SK-N-SH (cell line): ENCODE data around the gene EVC2. TPM values are rescaled to one million over a fixed set of nuclear protein-coding genes. Genes with fewer than 3 reads are reported as not detected.

ENCODE experiments used
- CTCF ChIA-PET: fragments of 300-600, 350-600 bp; formaldehyde crosslinking; extraction: SDS; loops from one replicate; lab custom pipeline; 2021; lab: Yijun Ruan, JAX
- POLR2A ChIA-PET: fragments of 350-600 bp; sonication (Branson Sonifier 250); formaldehyde crosslinking; extraction: SDS; loops from one replicate; lab custom pipeline; 2020; ENCODE audit warnings: antibody characterized with exemption, inconsistent platforms; lab: Yijun Ruan, JAX
- DNase-seq: peaks from one replicate; pipeline ENCODE4 v3.0.0; 2012
- H2AFZ ChIP-seq: fragments of 200-600 bp; sonication (generic); 2 replicates; pipeline ENCODE4 v1.8.1; 2016; ENCODE audit warnings: antibody characterized with exemption, mild to moderate bottlenecking, low read depth
- H3F3A ChIP-seq: fragments of 200-600 bp; sonication (generic); replicated peaks from 2 replicates; pipeline ENCODE3; 2016; ENCODE audit warnings: antibody characterized with exemption, mild to moderate bottlenecking; ENCODE audit not compliant: insufficient read depth
- H3K27ac ChIP-seq, 2 experiments: fragments of 200-500 bp in 1 of 2; fragments of 200-600 bp in 1 of 2; sonication (Bioruptor generic) in 1 of 2; sonication (generic), shearing (Covaris generic) in 1 of 2; 2 replicates each; pipeline versions ENCODE4 v1.5.1 to v1.6.1; 2014 to 2016; ENCODE audit warnings: low read depth in 2 of 2, inconsistent platforms in 1 of 2, low read length in 1 of 2, mild to moderate bottlenecking in 1 of 2, mixed read lengths in 1 of 2
- H3K27me3 ChIP-seq: fragments of 200-600 bp; sonication (generic), shearing (Covaris generic); 2 replicates; pipeline ENCODE4 v1.6.1; 2016; ENCODE audit warnings: mixed run types; ENCODE audit not compliant: insufficient read depth
- H3K36me3 ChIP-seq, 2 experiments: fragments of 200-500 bp in 1 of 2; fragments of 200-600 bp in 1 of 2; sonication (Bioruptor generic) in 1 of 2; sonication (generic) in 1 of 2; replicated peaks in 1 of 2; 2 replicates each; pipeline versions ENCODE3 to v1.5.1; 2014 to 2016; ENCODE audit warnings: low read length in 1 of 2, mild to moderate bottlenecking in 1 of 2; ENCODE audit not compliant: insufficient read depth in 2 of 2, control insufficient read depth in 1 of 2
- H3K4me1 ChIP-seq, 2 experiments: fragments of 200-500 bp in 1 of 2; fragments of 200-600 bp in 1 of 2; sonication (Bioruptor generic) in 1 of 2; sonication (generic), shearing (Covaris generic) in 1 of 2; 2 replicates each; pipeline versions ENCODE4 v1.5.1 to v1.6.1; 2014 to 2016; ENCODE audit warnings: low read depth in 1 of 2, low read length in 1 of 2, mixed run types in 1 of 2; ENCODE audit not compliant: insufficient read depth in 2 of 2, control insufficient read depth in 1 of 2
- H3K4me2 ChIP-seq: fragments of 200-600 bp; sonication (generic), shearing (Covaris generic); 2 replicates; pipeline ENCODE4 v1.6.1; 2017; ENCODE audit warnings: mixed run types
- H3K4me3 ChIP-seq, 2 experiments: fragments of 200-500 bp in 1 of 2; fragments of 200-600 bp in 1 of 2; sonication (Bioruptor generic) in 1 of 2; sonication (generic), shearing (Covaris generic) in 1 of 2; 2 replicates each; pipeline versions ENCODE4 v1.5.1 to v1.8.1; 2014 to 2016; ENCODE audit warnings: low read depth in 2 of 2, inconsistent platforms in 1 of 2, low read length in 1 of 2, mild to moderate bottlenecking in 1 of 2, mixed read lengths in 1 of 2, moderate library complexity in 1 of 2
- H3K79me2 ChIP-seq: fragments of 200-600 bp; sonication (generic); 2 replicates; pipeline ENCODE4 v1.8.1; 2017; ENCODE audit warnings: mild to moderate bottlenecking; ENCODE audit not compliant: insufficient read depth
- H3K9ac ChIP-seq: fragments of 200-600 bp; sonication (generic); 2 replicates; pipeline ENCODE4 v1.6.1; 2017; ENCODE audit warnings: mixed run types
- H3K9me2 ChIP-seq: fragments of 200-600 bp; sonication (generic); 2 replicates; pipeline ENCODE4 v1.6.1; 2017; ENCODE audit warnings: mixed run types
- H3K9me3 ChIP-seq: fragments of 200-600 bp; sonication (generic); 2 replicates; pipeline ENCODE4 v1.6.1; 2017; ENCODE audit warnings: mixed run types, mild to moderate bottlenecking, moderate library complexity
- H4K20me1 ChIP-seq: fragments of 200-600 bp; sonication (generic); 2 replicates; pipeline ENCODE4 v1.6.1; 2017; ENCODE audit warnings: mild to moderate bottlenecking, mixed run types; ENCODE audit not compliant: insufficient read depth
- ELF1 ChIP-seq: IDR thresholded peaks from 2 replicates; pipeline ENCODE4 v1.4.0; 2012
- FOXM1 ChIP-seq: IDR thresholded peaks from 2 replicates; pipeline ENCODE4 v1.4.0; 2012; ENCODE audit warnings: low read depth, mild to moderate bottlenecking
- GABPA ChIP-seq: IDR thresholded peaks from 2 replicates; pipeline ENCODE4 v1.4.0; 2012; ENCODE audit warnings: low read depth, mild to moderate bottlenecking
- GATA2 ChIP-seq: sonication (generic); formaldehyde crosslinking; IDR thresholded peaks from 2 replicates; pipeline ENCODE4 v1.5.0; 2020; ENCODE audit warnings: mild to moderate bottlenecking, missing genetic modification reagents
- JUND ChIP-seq: IDR thresholded peaks from 2 replicates; pipeline ENCODE4 v1.4.0; 2012
- NFIC ChIP-seq: IDR thresholded peaks from 2 replicates; pipeline ENCODE4 v1.4.0; 2012; ENCODE audit warnings: borderline replicate concordance
- RAD21 ChIP-seq: IDR thresholded peaks from 2 replicates; pipeline ENCODE4 v1.6.1; 2012; ENCODE audit warnings: mild to moderate bottlenecking, low read length
- RCOR1 ChIP-seq: fragments of 150-350 bp; IDR thresholded peaks from 2 replicates; pipeline ENCODE4 v1.6.1; 2017; ENCODE audit warnings: antibody characterized with exemption, low read length
- RXRA ChIP-seq: IDR thresholded peaks from 2 replicates; pipeline ENCODE4 v1.4.0; 2012; ENCODE audit warnings: low read depth, mild to moderate bottlenecking, borderline replicate concordance
- SIN3A ChIP-seq: IDR thresholded peaks from 2 replicates; pipeline ENCODE4 v1.6.1; 2012; ENCODE audit warnings: low read depth, mild to moderate bottlenecking, low read length, moderate library complexity, borderline replicate concordance
- SMC3 ChIP-seq: IDR thresholded peaks from 2 replicates; pipeline ENCODE4 v1.6.1; 2012; ENCODE audit warnings: low read depth, low read length, improper control_type of control experiment
- TAF1 ChIP-seq: IDR thresholded peaks from 2 replicates; pipeline ENCODE4 v1.6.1; 2012; ENCODE audit warnings: low read depth, mild to moderate bottlenecking, low read length, moderate library complexity, borderline replicate concordance
- ZBTB33 ChIP-seq: IDR thresholded peaks from 2 replicates; pipeline ENCODE4 v1.4.0; 2012; ENCODE audit warnings: low read depth, borderline replicate concordance
- WGBS: methylation state at CpG from one replicate; pipeline ENCODE4 v1.1.6; 2017; ENCODE audit warnings: low lambda C conversion rate; 5-methylcytosine and 5-hydroxymethylcytosine counted together
- polyA plus RNA-seq, 3 experiments: library from polyadenylated mRNA; depleted of rRNA; stranded (reverse); fragments of >200 nt; gene quantifications; 2 replicates each; pipeline ENCODE4 v1.2.3, GENCODE V29; 2012
- TF ChIP-seq, protein P1 (sequence below): IDR thresholded peaks from 2 replicates; pipeline ENCODE4 v1.4.0; 2012; ENCODE audit warnings: low read depth
- TF ChIP-seq, protein P2 (sequence below): fragments of 150-350 bp; IDR thresholded peaks from 2 replicates; pipeline ENCODE4 v1.6.1; 2017; ENCODE audit warnings: antibody characterized with exemption, low read length, low read depth, borderline replicate concordance

The EVC2 gene
- polyA plus RNA-seq, 1 of the 3 experiments (the other 2 are of a cell fraction) = not detected

GRCh38 chr4:5738061-5738460 lies 29.7 kb upstream of the EVC2 start:
- WGBS = 97% methylated on average over 2 of the region's 2 CpGs
- no peaks in the 10 kb centered on the region for H3K9me2 ChIP-seq
- H3K27me3 ChIP-seq = no peaks in the 10 kb centered on the region
- no peak overlapping the region for H3K4me3 ChIP-seq
- no peak overlapping the region for H3K27ac ChIP-seq
- H3K36me3 ChIP-seq = peaks cover 20 to 28% of the 10 kb centered on the region in 2 experiments
- no peaks in the 10 kb centered on the region for H4K20me1 ChIP-seq
- POLR2A ChIA-PET = no interaction called here
- H3K79me2 ChIP-seq = no peaks in the 10 kb centered on the region
- no peak for TF ChIP-seq RCOR1
- TF ChIP-seq, all 33 proteins: peak for 0
- H2AFZ ChIP-seq = no peak overlapping the region
- H3K9ac ChIP-seq = no peak overlapping the region
- CTCF ChIA-PET = interaction anchor here (1.3 to 1.4 kb wide), 2 partner anchors 8 to 16 kb away, joined by 3 to 4 read pairs; no protein-coding TSS in a partner anchor
- H3K9me3 ChIP-seq = no peaks in the 10 kb centered on the region
- no peak overlapping the region for H3K4me2 ChIP-seq
- DNase-seq = no peak
- no peaks in the 10 kb centered on the region for H3F3A ChIP-seq
- H3K4me1 ChIP-seq = no peaks in the 10 kb centered on the region

DNA sequence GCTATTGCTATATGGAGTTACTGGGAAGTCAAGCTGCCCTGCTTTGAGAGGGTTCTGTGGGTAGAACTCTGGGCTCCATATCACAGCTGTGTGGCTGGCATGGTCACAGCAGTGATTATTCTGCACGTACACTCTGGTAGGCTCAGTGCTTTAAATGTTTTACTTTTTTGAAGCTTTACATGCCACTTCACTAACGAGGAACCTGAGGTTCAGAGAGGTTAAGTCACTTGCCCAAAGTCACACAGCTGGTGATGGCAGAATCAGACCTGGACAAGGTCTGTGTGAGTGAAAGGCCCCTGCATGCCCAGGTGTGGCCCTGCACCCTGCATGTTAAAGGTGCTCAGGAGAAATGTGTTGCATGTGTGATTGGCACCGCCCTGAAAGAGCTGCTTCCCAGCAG lies 27.1 kb upstream of the EVC2 start:
- ChIA-PET CTCF (interaction anchor here (0.8 to 1.6 kb wide), 2 partner anchors 25 to 336 kb away, joined by 4 to 5 read pairs; partner anchors contain the start of gene EVC), POLR2A (no interaction called here)
- H4K20me1 ChIP-seq = no peaks in the 10 kb centered on the region
- DNase-seq = no peak
- no peaks in the 10 kb centered on the region for H3K9me2 ChIP-seq
- no peaks in the 10 kb centered on the region for H3K79me2 ChIP-seq
- peaks cover 11 to 30% of the 10 kb centered on the region in 2 experiments for H3K36me3 ChIP-seq
- H3K4me3 ChIP-seq = no peak overlapping the region
- H3K27me3 ChIP-seq = no peaks in the 10 kb centered on the region
- TF ChIP-seq, protein P1, sequence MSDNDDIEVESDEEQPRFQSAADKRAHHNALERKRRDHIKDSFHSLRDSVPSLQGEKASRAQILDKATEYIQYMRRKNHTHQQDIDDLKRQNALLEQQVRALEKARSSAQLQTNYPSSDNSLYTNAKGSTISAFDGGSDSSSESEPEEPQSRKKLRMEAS = no peak
- TF ChIP-seq ELF1 (no peak), FOXM1 (no peak), ZBTB33 (no peak), NFIC (no peak), RCOR1 (no peak), RXRA (no peak), GATA2 (no peak), TAF1 (no peak), RAD21 (no peak), JUND (no peak), SIN3A (no peak), GABPA (no peak), SMC3 (no peak)
- TF ChIP-seq, protein P2, sequence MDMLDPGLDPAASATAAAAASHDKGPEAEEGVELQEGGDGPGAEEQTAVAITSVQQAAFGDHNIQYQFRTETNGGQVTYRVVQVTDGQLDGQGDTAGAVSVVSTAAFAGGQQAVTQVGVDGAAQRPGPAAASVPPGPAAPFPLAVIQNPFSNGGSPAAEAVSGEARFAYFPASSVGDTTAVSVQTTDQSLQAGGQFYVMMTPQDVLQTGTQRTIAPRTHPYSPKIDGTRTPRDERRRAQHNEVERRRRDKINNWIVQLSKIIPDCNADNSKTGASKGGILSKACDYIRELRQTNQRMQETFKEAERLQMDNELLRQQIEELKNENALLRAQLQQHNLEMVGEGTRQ = no peak
- H3K4me1 ChIP-seq = no peaks in the 10 kb centered on the region
- no peaks in the 10 kb centered on the region for H3K9me3 ChIP-seq
- H2AFZ ChIP-seq = no peak overlapping the region
- H3F3A ChIP-seq = no peaks in the 10 kb centered on the region
- no peak overlapping the region for H3K4me2 ChIP-seq
- 100% methylated on average over 3 of the region's 3 CpGs for WGBS
- H3K9ac ChIP-seq = no peak overlapping the region
- H3K27ac ChIP-seq = no peak overlapping the region
